Fibroblast of villous mesenchyme (primary cell): ENCODE results near the gene EID2B. TPM values are rescaled to one million over a fixed set of nuclear protein-coding genes. Genes with fewer than 3 reads are reported as not detected.

Experiments
- DNase-seq: peaks from one replicate; pipeline ENCODE4 v3.0.0-alpha.2; 2010; ENCODE audit warnings: low read depth
- H3K4me3 ChIP-seq: 2 replicates; pipeline ENCODE4 v1.5.1; 2011; ENCODE audit warnings: low read depth, mild to moderate bottlenecking, low read length
- total RNA-seq: library from RNA; depleted of rRNA; stranded (reverse); fragments of >200 nt; gene quantifications from 2 replicates; pipeline ENCODE4 v1.2.3, GENCODE V29; 2012
- TF ChIP-seq, protein P1 (sequence below): IDR thresholded peaks from 2 replicates; pipeline ENCODE4 v1.5.1; 2012; ENCODE audit warnings: low read depth, mild to moderate bottlenecking, low read length; ENCODE audit not compliant: insufficient read depth

Gene EID2B
- total RNA-seq, 1 donor = 4.3 TPM

DNA sequence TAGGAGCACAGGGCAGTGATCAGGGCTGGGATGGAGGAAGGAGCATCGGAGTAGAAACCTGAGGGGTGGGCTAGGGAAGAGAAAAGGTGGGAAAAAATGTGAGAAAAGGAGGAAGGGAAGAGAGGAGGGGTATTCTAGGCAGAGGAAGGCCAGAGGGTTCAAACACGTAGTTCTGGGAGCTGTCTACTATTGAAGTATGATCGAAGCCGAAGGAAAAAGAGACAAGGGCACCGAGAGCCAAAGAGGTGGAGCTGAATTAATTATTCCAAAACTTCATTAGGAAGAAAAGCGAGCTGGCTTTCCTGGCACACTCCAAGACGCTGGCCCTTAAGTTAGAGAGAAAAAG is 26.1 kb downstream of the EID2B start:
- H3K4me3 ChIP-seq = peak overlapping the region; percentile 33
- TF ChIP-seq, protein P1, sequence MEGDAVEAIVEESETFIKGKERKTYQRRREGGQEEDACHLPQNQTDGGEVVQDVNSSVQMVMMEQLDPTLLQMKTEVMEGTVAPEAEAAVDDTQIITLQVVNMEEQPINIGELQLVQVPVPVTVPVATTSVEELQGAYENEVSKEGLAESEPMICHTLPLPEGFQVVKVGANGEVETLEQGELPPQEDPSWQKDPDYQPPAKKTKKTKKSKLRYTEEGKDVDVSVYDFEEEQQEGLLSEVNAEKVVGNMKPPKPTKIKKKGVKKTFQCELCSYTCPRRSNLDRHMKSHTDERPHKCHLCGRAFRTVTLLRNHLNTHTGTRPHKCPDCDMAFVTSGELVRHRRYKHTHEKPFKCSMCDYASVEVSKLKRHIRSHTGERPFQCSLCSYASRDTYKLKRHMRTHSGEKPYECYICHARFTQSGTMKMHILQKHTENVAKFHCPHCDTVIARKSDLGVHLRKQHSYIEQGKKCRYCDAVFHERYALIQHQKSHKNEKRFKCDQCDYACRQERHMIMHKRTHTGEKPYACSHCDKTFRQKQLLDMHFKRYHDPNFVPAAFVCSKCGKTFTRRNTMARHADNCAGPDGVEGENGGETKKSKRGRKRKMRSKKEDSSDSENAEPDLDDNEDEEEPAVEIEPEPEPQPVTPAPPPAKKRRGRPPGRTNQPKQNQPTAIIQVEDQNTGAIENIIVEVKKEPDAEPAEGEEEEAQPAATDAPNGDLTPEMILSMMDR = no peak

DNA sequence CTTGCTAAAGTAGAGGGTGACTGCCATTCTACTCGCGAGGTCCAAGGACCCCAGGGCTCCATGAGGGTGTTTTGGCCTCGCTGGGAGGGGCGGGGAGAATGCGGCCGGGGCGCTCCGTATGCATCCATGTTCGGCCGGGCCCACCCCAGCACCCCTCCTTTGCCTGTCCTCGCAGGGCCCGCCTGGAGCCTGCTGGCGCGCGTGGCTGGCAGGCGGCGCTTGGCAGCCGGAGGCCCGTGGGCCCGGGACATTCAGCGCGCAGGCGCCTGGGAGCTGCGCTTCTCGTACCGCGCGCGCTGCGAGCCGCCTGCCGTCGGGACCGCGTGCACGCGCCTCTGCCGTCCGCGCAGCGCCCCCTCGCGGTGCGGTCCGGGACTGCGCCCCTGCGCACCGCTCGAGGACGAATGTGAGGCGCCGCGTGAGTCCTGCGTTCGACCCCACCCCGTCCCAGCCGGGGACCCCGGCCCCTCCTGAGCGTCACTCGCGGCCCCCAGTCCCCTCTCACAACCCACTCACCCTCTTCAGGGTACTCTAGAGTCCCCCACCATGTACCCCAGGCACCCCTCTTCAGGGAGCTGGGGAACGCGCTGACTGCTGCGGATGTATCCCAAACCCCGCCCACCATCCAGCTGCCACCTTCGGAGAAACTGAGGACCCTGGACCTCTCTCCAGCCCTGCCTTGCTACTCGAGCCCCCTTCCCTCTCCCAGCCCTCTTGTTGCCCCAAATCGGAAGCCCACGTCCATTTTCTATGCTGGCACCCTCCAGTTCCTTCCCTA is 29.8 kb downstream of the EID2B start:
- peak; percentile 68 for DNase-seq
- TF ChIP-seq, protein P1 = peak; percentile 63
- H3K4me3 ChIP-seq = no peak overlapping the region

More for the DNA sequence above, 26.1 kb downstream of the EID2B start:
- no peak for DNase-seq

DNA sequence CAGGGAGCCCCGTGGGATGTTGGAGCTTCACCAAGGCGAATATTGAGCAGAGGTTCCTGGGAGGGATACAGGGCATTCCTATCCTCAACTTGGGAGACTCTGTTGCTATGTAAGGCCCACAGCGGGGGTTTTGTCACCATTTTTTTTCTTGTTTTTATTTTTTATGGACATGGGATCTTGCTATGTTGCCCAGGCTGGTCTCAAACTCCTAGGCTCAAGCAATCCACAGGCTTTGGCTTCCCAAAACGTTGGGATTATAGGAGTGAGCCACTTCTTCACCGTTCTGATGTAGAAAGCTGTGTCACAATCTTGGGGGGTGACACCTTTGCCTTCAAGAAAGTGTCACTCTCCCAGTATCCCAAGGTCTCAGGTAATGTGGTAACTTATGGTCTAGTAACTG is 31.3 kb downstream of the EID2B start:
- H3K4me3 ChIP-seq = no peak overlapping the region
- DNase-seq = no peak
- TF ChIP-seq, protein P1 = no peak

DNA sequence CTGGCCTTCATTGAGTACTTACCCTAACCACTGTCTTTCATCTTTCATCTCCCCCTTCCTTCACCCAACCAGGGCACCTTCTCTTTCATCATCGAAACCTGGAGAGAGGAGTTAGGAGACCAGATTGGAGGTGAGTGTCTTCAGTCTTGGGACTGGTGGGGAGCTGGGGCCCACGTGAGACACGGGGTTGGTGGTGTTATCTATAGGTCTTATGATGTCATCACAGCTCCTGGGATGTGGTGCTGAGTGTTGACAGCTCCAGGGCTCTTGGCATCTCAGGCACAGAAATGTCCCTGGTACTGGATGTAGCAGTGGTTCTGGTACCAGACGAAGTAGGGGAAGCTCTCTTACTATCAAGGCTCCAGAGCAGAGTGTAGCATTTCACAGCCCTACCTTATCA is 32.1 kb downstream of the EID2B start:
- TF ChIP-seq, protein P1 = no peak
- no peak for DNase-seq
- no peak overlapping the region for H3K4me3 ChIP-seq

DNA sequence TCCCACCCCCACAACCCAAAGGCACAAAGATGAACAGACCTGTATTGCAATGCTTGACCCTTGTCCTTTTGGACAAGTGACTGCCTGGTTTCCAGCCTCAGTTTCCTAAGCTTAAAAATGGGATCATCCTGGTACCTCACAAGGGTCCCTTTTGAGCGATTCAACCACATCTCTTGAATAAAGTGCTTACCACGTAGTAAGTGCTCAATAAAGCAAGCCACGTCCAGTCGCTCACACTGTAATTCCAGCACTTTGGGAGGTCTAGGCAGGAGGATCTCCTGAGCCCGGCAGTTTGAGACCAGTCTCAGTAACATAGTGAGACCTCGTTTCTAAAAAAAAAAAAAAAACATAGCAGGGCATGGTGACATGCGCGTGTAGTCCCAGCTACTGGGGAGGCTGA is 32.7 kb downstream of the EID2B start:
- TF ChIP-seq, protein P1 = no peak

DNA sequence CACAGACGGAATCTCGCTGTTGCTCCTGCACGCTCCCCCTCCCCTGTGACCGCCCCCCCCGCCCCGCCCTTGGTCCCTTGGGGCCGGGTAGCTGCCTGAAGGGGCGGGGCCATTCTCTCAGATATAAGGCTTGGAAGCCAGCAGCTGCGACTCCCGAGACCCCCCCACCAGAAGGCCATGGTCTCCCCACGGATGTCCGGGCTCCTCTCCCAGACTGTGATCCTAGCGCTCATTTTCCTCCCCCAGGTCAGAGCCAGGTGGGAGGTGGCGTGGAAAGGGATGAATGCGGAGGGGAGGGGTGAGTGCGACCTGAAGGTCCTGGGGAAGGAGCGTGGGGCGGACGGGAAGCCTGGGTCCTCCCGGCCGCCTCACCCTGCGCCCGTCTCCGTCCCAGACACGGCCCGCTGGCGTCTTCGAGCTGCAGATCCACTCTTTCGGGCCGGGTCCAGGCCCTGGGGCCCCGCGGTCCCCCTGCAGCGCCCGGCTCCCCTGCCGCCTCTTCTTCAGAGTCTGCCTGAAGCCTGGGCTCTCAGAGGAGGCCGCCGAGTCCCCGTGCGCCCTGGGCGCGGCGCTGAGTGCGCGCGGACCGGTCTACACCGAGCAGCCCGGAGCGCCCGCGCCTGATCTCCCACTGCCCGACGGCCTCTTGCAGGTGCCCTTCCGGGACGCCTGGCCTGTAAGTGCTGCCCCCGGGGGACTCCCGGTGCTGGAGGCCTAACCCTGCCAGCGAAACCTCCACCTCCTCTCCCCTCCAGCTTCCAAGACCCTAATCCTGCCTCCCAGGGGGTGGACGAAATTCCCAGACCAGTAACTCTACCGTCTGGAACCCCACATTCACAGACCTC is 33.6 kb downstream of the EID2B start, which contains the start of gene DLL3:
Gene DLL3 (plus strand): TSS at position 150 of the 845 bp plus-strand sequence. CDS start 28 bp downstream, at position 178.
- DNase-seq = peak; percentile 11
- peak within 1 kb of the TSS; percentile 44 for H3K4me3 ChIP-seq
- TF ChIP-seq, protein P1 = no peak

More for the DNA sequence above, 32.7 kb downstream of the EID2B start:
- no peak overlapping the region for H3K4me3 ChIP-seq
- no peak for DNase-seq
